ENCODE measurements around the gene PPM1J. TPM values are rescaled to one million over a fixed set of nuclear protein-coding genes. Genes with fewer than 3 reads are reported as not detected.
A peak's percentile ranks its signal among the peaks of the same experiment; 100 is the strongest.

PPM1J gene
- total and polyA plus RNA-seq, 9 of the 15 experiments (the other 6 are each of a cell fraction or from before 2014, with no cell fraction given): 0.25 to 10.5 (median 4.2) TPM

- no peak for TF ChIP-seq ZNF239 (CRISPR knock-in tag; IDR thresholded peaks at IDR 0.05)
- no peak for TF ChIP-seq RBM14 (IDR thresholded peaks at IDR 0.05; ENCODE audit: borderline replicate concordance, insufficient read depth, low read depth, low read length)
- TF ChIP-seq CEBPZ (IDR thresholded peaks at IDR 0.05; ENCODE audit: borderline replicate concordance, low read depth, low read length): no peak
- TF ChIP-seq ZNF133 (CRISPR knock-in tag; IDR thresholded peaks at IDR 0.05): no peak
- no peak for TF ChIP-seq PURB (CRISPR knock-in tag; IDR thresholded peaks at IDR 0.05; ENCODE audit: low read depth)
- no peak for TF ChIP-seq CREBBP (IDR thresholded peaks at IDR 0.05; ENCODE audit: low read depth, low read length)
- TF ChIP-seq ZNF316 (IDR thresholded peaks at IDR 0.05): peak; percentile 2; the same call in 1 of the 2 replicates
- TF ChIP-seq ZNF589 (CRISPR knock-in tag; IDR thresholded peaks at IDR 0.05; ENCODE audit: low read depth): no peak
- TF ChIP-seq ZNF24 (IDR thresholded peaks at IDR 0.05): no peak
- peak; percentile 65 for TF ChIP-seq JUND (IDR thresholded peaks at IDR 0.05; ENCODE audit: borderline replicate concordance, low read depth, low read length)
- TF ChIP-seq JUND (tag; IDR thresholded peaks at IDR 0.05; ENCODE audit: borderline replicate concordance, low read depth, low read length): peak; percentile 66; the same call in 1 of the 3 replicates
- TF ChIP-seq ZNF398 (CRISPR knock-in tag; IDR thresholded peaks at IDR 0.05): no peak
- TF ChIP-seq TCF7L2 (IDR thresholded peaks at IDR 0.05; ENCODE audit: low read depth, low read length): no peak
- peak; percentile 94; the same call in 1 of the 2 replicates for TF ChIP-seq DNMT1 (IDR thresholded peaks at IDR 0.05)
- TF ChIP-seq, protein P1, sequence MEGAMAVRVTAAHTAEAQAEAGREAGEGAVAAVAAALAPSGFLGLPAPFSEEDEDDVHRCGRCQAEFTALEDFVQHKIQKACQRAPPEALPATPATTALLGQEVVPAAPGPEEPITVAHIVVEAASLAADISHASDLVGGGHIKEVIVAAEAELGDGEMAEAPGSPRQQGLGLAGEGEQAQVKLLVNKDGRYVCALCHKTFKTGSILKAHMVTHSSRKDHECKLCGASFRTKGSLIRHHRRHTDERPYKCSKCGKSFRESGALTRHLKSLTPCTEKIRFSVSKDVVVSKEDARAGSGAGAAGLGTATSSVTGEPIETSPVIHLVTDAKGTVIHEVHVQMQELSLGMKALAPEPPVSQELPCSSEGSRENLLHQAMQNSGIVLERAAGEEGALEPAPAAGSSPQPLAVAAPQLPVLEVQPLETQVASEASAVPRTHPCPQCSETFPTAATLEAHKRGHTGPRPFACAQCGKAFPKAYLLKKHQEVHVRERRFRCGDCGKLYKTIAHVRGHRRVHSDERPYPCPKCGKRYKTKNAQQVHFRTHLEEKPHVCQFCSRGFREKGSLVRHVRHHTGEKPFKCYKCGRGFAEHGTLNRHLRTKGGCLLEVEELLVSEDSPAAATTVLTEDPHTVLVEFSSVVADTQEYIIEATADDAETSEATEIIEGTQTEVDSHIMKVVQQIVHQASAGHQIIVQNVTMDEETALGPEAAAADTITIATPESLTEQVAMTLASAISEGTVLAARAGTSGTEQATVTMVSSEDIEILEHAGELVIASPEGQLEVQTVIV (CRISPR knock-in tag; IDR thresholded peaks at IDR 0.05; ENCODE audit: borderline replicate concordance): no peak
- peak; percentile 91 for TF ChIP-seq POLR2AphosphoS5 (IDR thresholded peaks at IDR 0.05; ENCODE audit: control insufficient read depth, insufficient read depth, low read depth, low read length)
- peak; percentile 35 for TF ChIP-seq TAF7 (tag; IDR thresholded peaks at IDR 0.05)
- TF ChIP-seq, protein P2, sequence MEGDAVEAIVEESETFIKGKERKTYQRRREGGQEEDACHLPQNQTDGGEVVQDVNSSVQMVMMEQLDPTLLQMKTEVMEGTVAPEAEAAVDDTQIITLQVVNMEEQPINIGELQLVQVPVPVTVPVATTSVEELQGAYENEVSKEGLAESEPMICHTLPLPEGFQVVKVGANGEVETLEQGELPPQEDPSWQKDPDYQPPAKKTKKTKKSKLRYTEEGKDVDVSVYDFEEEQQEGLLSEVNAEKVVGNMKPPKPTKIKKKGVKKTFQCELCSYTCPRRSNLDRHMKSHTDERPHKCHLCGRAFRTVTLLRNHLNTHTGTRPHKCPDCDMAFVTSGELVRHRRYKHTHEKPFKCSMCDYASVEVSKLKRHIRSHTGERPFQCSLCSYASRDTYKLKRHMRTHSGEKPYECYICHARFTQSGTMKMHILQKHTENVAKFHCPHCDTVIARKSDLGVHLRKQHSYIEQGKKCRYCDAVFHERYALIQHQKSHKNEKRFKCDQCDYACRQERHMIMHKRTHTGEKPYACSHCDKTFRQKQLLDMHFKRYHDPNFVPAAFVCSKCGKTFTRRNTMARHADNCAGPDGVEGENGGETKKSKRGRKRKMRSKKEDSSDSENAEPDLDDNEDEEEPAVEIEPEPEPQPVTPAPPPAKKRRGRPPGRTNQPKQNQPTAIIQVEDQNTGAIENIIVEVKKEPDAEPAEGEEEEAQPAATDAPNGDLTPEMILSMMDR (IDR thresholded peaks at IDR 0.05 in 2 of 3, conservative IDR thresholded peaks at IDR 0.05 in 1 of 3; ENCODE audit: insufficient read depth in 2 of 3, low read depth in 1 of 3, low read length in 3 of 3): no peak
Observed at GRCh38 chr1:112704934-112705627, 10.1 kb downstream of the PPM1J start (continued).
